ENCODE data around the gene ACRBP.

Gene ACRBP

GRCh38 chr12:6646276-6647082, 753 bp downstream of the ACRBP start:
- no peak for DNase-seq

- no peak for DNase-seq
Measured at GRCh38 chr12:6644903-6645302, 2.3 kb downstream of the ACRBP start.

GRCh38 chr12:6644257-6644596, 3.0 kb downstream of the ACRBP start:
- DNase-seq: no peak

GRCh38 chr12:6643569-6644256, 3.5 kb downstream of the ACRBP start:
- no peak for DNase-seq

GRCh38 chr12:6641131-6641530, 6.1 kb downstream of the ACRBP start:
- DNase-seq: no peak

- DNase-seq: no peak
Measured at GRCh38 chr12:6640497-6640896, 6.7 kb downstream of the ACRBP start.

GRCh38 chr12:6639151-6639801, 8.0 kb downstream of the ACRBP start:
- DNase-seq: no peak

- DNase-seq: no peak
Measured at GRCh38 chr12:6638305-6638704, 8.9 kb downstream of the ACRBP start.

GRCh38 chr12:6635856-6636531, 11.2 kb downstream of the ACRBP start, which contains the start of gene LPAR5:
Gene LPAR5, minus strand, starts transcription at chr12:6635959. Its CDS starts 14,711 bp downstream, at chr12:6621248.
- no peak for DNase-seq

GRCh38 chr12:6635375-6635855, 11.8 kb downstream of the ACRBP start:
- no peak for DNase-seq

GRCh38 chr12:6632026-6632983, 14.9 kb downstream of the ACRBP start:
- no peak for DNase-seq

GRCh38 chr12:6631549-6631961, 15.7 kb downstream of the ACRBP start:
- no peak for DNase-seq

- DNase-seq: no peak
Measured at GRCh38 chr12:6630736-6631135, 16.5 kb downstream of the ACRBP start.

- DNase-seq: no peak
Measured at GRCh38 chr12:6627616-6628015, 19.6 kb downstream of the ACRBP start.

- DNase-seq: no peak
Measured at GRCh38 chr12:6626654-6627283, 20.5 kb downstream of the ACRBP start.

GRCh38 chr12:6620885-6621274, 26.4 kb downstream of the ACRBP start:
- DNase-seq: no peak

- DNase-seq: no peak
Measured at GRCh38 chr12:6620137-6620884, 26.9 kb downstream of the ACRBP start.

GRCh38 chr12:6618483-6619225, 28.6 kb downstream of the ACRBP start:
- no peak for DNase-seq

GRCh38 chr12:6615802-6616201, 31.4 kb downstream of the ACRBP start:
- DNase-seq: no peak
